Measurements from ENCODE around the gene NTM. TPM values are rescaled to one million over a fixed set of nuclear protein-coding genes. Genes with fewer than 3 reads are reported as not detected.
A peak's percentile ranks its signal among the peaks of the same experiment; 100 is the strongest.

NTM gene
- total RNA-seq, 1 experiment from 2014 or later = 8.6 TPM

- Histone ChIP-seq H3K4me3 (ENCODE audit: low read depth, low read length, poor library complexity, severe bottlenecking) (no peak overlapping the region), H3K36me3 (ENCODE audit: insufficient read depth, low read length, poor library complexity, severe bottlenecking) (no peaks in the 10 kb centered on the region), H3K27ac (ENCODE audit: low read depth, low read length, poor library complexity, severe bottlenecking) (no peak overlapping the region), H3K4me1 (ENCODE audit: insufficient read depth, low read length, poor library complexity, severe bottlenecking) (no peaks in the 10 kb centered on the region), H3K9me3 (ENCODE audit: low read depth, low read length, poor library complexity, severe bottlenecking) (no peaks in the 10 kb centered on the region), H3K27me3 (replicated peaks; ENCODE audit: insufficient read depth, low read depth, low read length, poor library complexity) (peaks cover 13% of the 10 kb centered on the region)
- no peak for TF ChIP-seq CTCF (conservative IDR thresholded peaks at IDR 0.05; ENCODE audit: low read depth, low read length)
- no peak for TF ChIP-seq EZH2 (IDR thresholded peaks at IDR 0.05; ENCODE audit: borderline replicate concordance, low read depth, low read length, poor library complexity, severe bottlenecking)
- intact Hi-C loops (cut with micrococcal nuclease; ENCODE audit: unreplicated experiment) = no loop called here
- ChIA-PET POLR2A (ENCODE audit: low non-redundant PET) (no interaction called here), CTCF (no interaction called here)
- no TSS peak for BruUV-seq (replicated peaks)
- DNase-seq (ENCODE audit: low spot score) = no peak
Observed at GRCh38 chr11:131506348-131506747, 135.9 kb downstream of the NTM start.

DNA sequence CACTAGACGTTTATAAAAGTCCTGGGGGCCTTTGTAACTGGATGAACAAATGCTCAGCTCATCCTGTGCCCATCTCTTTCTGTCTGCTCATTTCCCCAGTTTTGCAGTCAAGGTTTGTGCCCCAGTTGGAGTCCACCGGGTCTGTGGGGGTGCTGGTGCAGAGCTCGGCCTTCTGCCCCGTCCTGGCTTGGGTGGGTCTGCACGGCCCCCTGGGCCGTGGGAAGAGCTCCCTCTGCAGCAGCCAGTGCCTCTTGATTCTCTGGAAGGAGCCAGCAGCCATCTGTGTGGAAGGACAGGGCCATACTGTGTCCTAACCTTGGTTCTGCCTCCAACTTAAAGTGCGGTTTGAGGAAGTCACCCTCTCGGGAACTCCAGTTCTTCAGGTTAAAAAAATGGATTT, 140.2 kb downstream of the NTM start:
- no peak overlapping the region for H3K4me3 ChIP-seq (ENCODE audit: low read depth, low read length, poor library complexity, severe bottlenecking)
- no peak for TF ChIP-seq CTCF (conservative IDR thresholded peaks at IDR 0.05; ENCODE audit: low read depth, low read length)
- no peak for TF ChIP-seq EZH2 (IDR thresholded peaks at IDR 0.05; ENCODE audit: borderline replicate concordance, low read depth, low read length, poor library complexity, severe bottlenecking)
- H3K27ac ChIP-seq (ENCODE audit: low read depth, low read length, poor library complexity, severe bottlenecking) = no peak overlapping the region
- intact Hi-C loops (cut with micrococcal nuclease; ENCODE audit: unreplicated experiment) = loop anchor here (5.0 kb wide), 1 partner anchor 448 kb away; no protein-coding TSS in a partner anchor
- ChIA-PET CTCF (no interaction called here), POLR2A (ENCODE audit: low non-redundant PET) (no interaction called here)
- no TSS peak for BruUV-seq (replicated peaks)
- no peak for DNase-seq (ENCODE audit: low spot score)
- no peaks in the 10 kb centered on the region for H3K9me3 ChIP-seq (ENCODE audit: low read depth, low read length, poor library complexity, severe bottlenecking)
- no peaks in the 10 kb centered on the region for H3K36me3 ChIP-seq (ENCODE audit: insufficient read depth, low read length, poor library complexity, severe bottlenecking)
- peaks cover 24% of the 10 kb centered on the region for H3K27me3 ChIP-seq (replicated peaks; ENCODE audit: insufficient read depth, low read depth, low read length, poor library complexity)
- no peaks in the 10 kb centered on the region for H3K4me1 ChIP-seq (ENCODE audit: insufficient read depth, low read length, poor library complexity, severe bottlenecking)

- H3K9me3 ChIP-seq (ENCODE audit: low read depth, low read length, poor library complexity, severe bottlenecking) = no peaks in the 10 kb centered on the region
- no peak overlapping the region for H3K4me3 ChIP-seq (ENCODE audit: low read depth, low read length, poor library complexity, severe bottlenecking)
- ChIA-PET POLR2A (ENCODE audit: low non-redundant PET) (no interaction called here), CTCF (no interaction called here)
- no peaks in the 10 kb centered on the region for H3K36me3 ChIP-seq (ENCODE audit: insufficient read depth, low read length, poor library complexity, severe bottlenecking)
- no peak overlapping the region for H3K27ac ChIP-seq (ENCODE audit: low read depth, low read length, poor library complexity, severe bottlenecking)
- H3K4me1 ChIP-seq (ENCODE audit: insufficient read depth, low read length, poor library complexity, severe bottlenecking) = no peaks in the 10 kb centered on the region
- peaks cover 35% of the 10 kb centered on the region for H3K27me3 ChIP-seq (replicated peaks; ENCODE audit: insufficient read depth, low read depth, low read length, poor library complexity)
- BruUV-seq (replicated peaks) = no TSS peak
- no peak for TF ChIP-seq EZH2 (IDR thresholded peaks at IDR 0.05; ENCODE audit: borderline replicate concordance, low read depth, low read length, poor library complexity, severe bottlenecking)
- peak; percentile 73 for TF ChIP-seq CTCF (conservative IDR thresholded peaks at IDR 0.05; ENCODE audit: low read depth, low read length)
- DNase-seq (ENCODE audit: low spot score) = peak; percentile 15
- intact Hi-C loops (cut with micrococcal nuclease; ENCODE audit: unreplicated experiment) = loop anchor here (5.0 kb wide), 1 partner anchor 449 kb away; no protein-coding TSS in a partner anchor
Observed at GRCh38 chr11:131511794-131512193, 141.4 kb downstream of the NTM start.
